Progenitor cell of endocrine pancreas (in vitro differentiated cells): ENCODE measurements around the gene CMIP. TPM values are rescaled to one million over a fixed set of nuclear protein-coding genes. Genes with fewer than 3 reads are reported as not detected.

Experiments
- DNase-seq: peaks from one replicate; pipeline ENCODE4 v3.0.0; 2021; ENCODE audit warnings: low spot score; ENCODE audit not compliant: unreplicated experiment
- H3K27ac Mint-ChIP-seq: 2 replicates; pipeline ENCODE4 v1.8.0; 2021; ENCODE audit warnings: mild to moderate bottlenecking, moderate library complexity, mixed read lengths
- H3K27me3 Mint-ChIP-seq: 2 replicates; pipeline ENCODE4 v1.8.0; 2021; ENCODE audit warnings: mixed read lengths
- H3K36me3 Mint-ChIP-seq: 2 replicates; pipeline ENCODE4 v1.8.0; 2022; ENCODE audit warnings: mixed read lengths; ENCODE audit not compliant: insufficient read depth
- H3K4me1 Mint-ChIP-seq: 2 replicates; pipeline ENCODE4 v1.8.0; 2021; ENCODE audit warnings: low read depth, mixed read lengths
- H3K4me3 Mint-ChIP-seq: 2 replicates; pipeline ENCODE4 v1.8.0; 2021; ENCODE audit warnings: low read depth, mild to moderate bottlenecking, moderate library complexity, mixed read lengths
- H3K9me3 Mint-ChIP-seq: 2 replicates; pipeline ENCODE4 v1.8.0; 2021; ENCODE audit warnings: low read depth, mixed read lengths
- CTCF ChIP-seq: fragments of 200-600 bp; sonication (generic); IDR thresholded peaks from one replicate; pipeline ENCODE4 v1.5.0; 2021; ENCODE audit warnings: antibody characterized with exemption, mild to moderate bottlenecking; ENCODE audit not compliant: unreplicated experiment
- total RNA-seq: library from RNA; stranded (reverse); gene quantifications from 2 replicates; pipeline ENCODE4 v1.2.1, GENCODE V29; 2021

Gene CMIP
- total RNA-seq, 1 donor from 2014 or later, result 62.7 TPM

- Mint-ChIP-seq H3K4me3 (no peak overlapping the region), H3K9me3 (no peaks in the 10 kb centered on the region), H3K36me3 (peaks cover 15% of the 10 kb centered on the region), H3K4me1 (no peaks in the 10 kb centered on the region), H3K27me3 (no peaks in the 10 kb centered on the region), H3K27ac (peak overlapping the region; percentile 90)
- no peak for DNase-seq
- TF ChIP-seq CTCF, result no peak
Measured at GRCh38 chr16:81695321-81696165, 250.9 kb downstream of the CMIP start.

GRCh38 chr16:81696166-81696960 is 251.8 kb downstream of the CMIP start:
- Mint-ChIP-seq H3K9me3 (no peaks in the 10 kb centered on the region), H3K36me3 (peaks cover 22% of the 10 kb centered on the region), H3K4me3 (no peak overlapping the region), H3K27me3 (no peaks in the 10 kb centered on the region), H3K27ac (peak overlapping the region; percentile 90), H3K4me1 (no peaks in the 10 kb centered on the region)
- DNase-seq, result no peak
- TF ChIP-seq CTCF, result no peak

- no peaks in the 10 kb centered on the region for H3K4me1 Mint-ChIP-seq
- no peak overlapping the region for H3K4me3 Mint-ChIP-seq
- peak; percentile 59 for TF ChIP-seq CTCF
- H3K27ac Mint-ChIP-seq, result no peak overlapping the region
- peak; percentile 20 for DNase-seq
- no peaks in the 10 kb centered on the region for H3K27me3 Mint-ChIP-seq
- no peaks in the 10 kb centered on the region for H3K9me3 Mint-ChIP-seq
- H3K36me3 Mint-ChIP-seq, result peaks cover 25% of the 10 kb centered on the region
Measured at GRCh38 chr16:81696961-81697615, 252.5 kb downstream of the CMIP start.

GRCh38 chr16:81697616-81698309 is 253.2 kb downstream of the CMIP start:
- Mint-ChIP-seq H3K9me3 (no peaks in the 10 kb centered on the region), H3K27ac (no peak overlapping the region), H3K27me3 (no peaks in the 10 kb centered on the region), H3K4me1 (no peaks in the 10 kb centered on the region), H3K4me3 (no peak overlapping the region), H3K36me3 (peaks cover 26% of the 10 kb centered on the region)
- no peak for TF ChIP-seq CTCF
- no peak for DNase-seq

- H3K4me1 Mint-ChIP-seq, result no peaks in the 10 kb centered on the region
- no peaks in the 10 kb centered on the region for H3K27me3 Mint-ChIP-seq
- H3K27ac Mint-ChIP-seq, result no peak overlapping the region
- no peak overlapping the region for H3K4me3 Mint-ChIP-seq
- peaks cover 23% of the 10 kb centered on the region for H3K36me3 Mint-ChIP-seq
- no peaks in the 10 kb centered on the region for H3K9me3 Mint-ChIP-seq
- TF ChIP-seq CTCF, result no peak
- DNase-seq, result no peak
Measured at GRCh38 chr16:81698310-81698641, 253.7 kb downstream of the CMIP start.
